Caco-2 (cell line): Measurements from ENCODE around the gene CLCN1. TPM values are rescaled to one million over a fixed set of nuclear protein-coding genes. Genes with fewer than 3 reads are reported as not detected.

ENCODE experiments used
- BruUV-seq: library from RNA; stranded (reverse); fragments of 400-500 nt; replicated peaks from 2 replicates; lab custom pipeline; 2021; lab: Mats Ljungman, UMichigan
- CTCF ChIA-PET: fragments of 300-600 bp; sonication (Branson Sonifier 250); formaldehyde crosslinking; loops from one replicate; lab custom pipeline; 2022; ENCODE audit warnings: antibody characterized with exemption; lab: Charles Lee
- POLR2A ChIA-PET: fragments of 300-600 bp; sonication (Branson Sonifier 250); formaldehyde crosslinking; loops from one replicate; lab custom pipeline; 2022; ENCODE audit warnings: antibody characterized with exemption; lab: Charles Lee
- DNase-seq, 2 experiments: peaks; one replicate each; pipeline versions ENCODE4 v3.0.0 to v3.0.0-alpha.2; 2020 to 2022
- H3K27me3 ChIP-seq: replicated peaks from 2 replicates; pipeline ENCODE4 v1.6.0; 2011; ENCODE audit warnings: low read length; ENCODE audit not compliant: control insufficient read depth, insufficient read depth
- H3K36me3 ChIP-seq: 2 replicates; pipeline ENCODE4 v1.5.1; 2011; ENCODE audit warnings: low read length; ENCODE audit not compliant: control insufficient read depth, insufficient read depth
- H3K4me1 ChIP-seq: fragments of 250-450 bp; sonication (Bioruptor Pico); 2 replicates; pipeline ENCODE4 v1.5.1; 2020; ENCODE audit warnings: mild to moderate bottlenecking
- H3K4me3 ChIP-seq: 2 replicates; pipeline ENCODE4 v1.5.1; 2011; ENCODE audit warnings: low read depth, mild to moderate bottlenecking, control low read depth, low read length
- H3K9me3 ChIP-seq: fragments of 250-450 bp; sonication (Bioruptor Pico); 2 replicates; pipeline ENCODE4 v1.5.1; 2020; ENCODE audit warnings: mild to moderate bottlenecking, moderate library complexity
- H3K27ac Mint-ChIP-seq: one replicate; pipeline ENCODE4 v1.8.0; 2022; ENCODE audit warnings: mixed read lengths; ENCODE audit not compliant: unreplicated experiment
- H3K27me3 Mint-ChIP-seq: one replicate; pipeline ENCODE4 v1.8.0; 2022; ENCODE audit warnings: mixed read lengths; ENCODE audit not compliant: insufficient read depth, unreplicated experiment
- H3K36me3 Mint-ChIP-seq: one replicate; pipeline ENCODE4 v1.8.0; 2022; ENCODE audit warnings: mild to moderate bottlenecking, mixed read lengths; ENCODE audit not compliant: insufficient read depth, unreplicated experiment
- H3K4me1 Mint-ChIP-seq: one replicate; pipeline ENCODE4 v1.8.0; 2022; ENCODE audit warnings: low read depth, mixed read lengths; ENCODE audit not compliant: unreplicated experiment
- H3K4me3 Mint-ChIP-seq: one replicate; pipeline ENCODE4 v1.8.0; 2022; ENCODE audit warnings: mild to moderate bottlenecking, moderate library complexity, mixed read lengths; ENCODE audit not compliant: unreplicated experiment
- H3K9me3 Mint-ChIP-seq: one replicate; pipeline ENCODE4 v1.8.0; 2022; ENCODE audit warnings: mixed read lengths; ENCODE audit not compliant: unreplicated experiment
- intact Hi-C: fragments of 100-400 bp; cut with micrococcal nuclease; formaldehyde crosslinking; loops from one replicate; pipeline ENCODE4 v1.10.0; 2022; ENCODE audit not compliant: unreplicated experiment
- total RNA-seq: library from RNA; stranded (reverse); gene quantifications from 2 replicates; pipeline ENCODE4 v1.2.3, GENCODE V29; 2022
- TF ChIP-seq, protein P1 (sequence below), 2 experiments: fragments of 200-600 bp in 1 of 2; IDR thresholded peaks; 1 replicate in 1 of 2; 2 replicates in 1 of 2; pipeline versions ENCODE4 v1.5.1 to v1.8.0; 2011 to 2022; ENCODE audit warnings: antibody characterized with exemption in 1 of 2, control low read depth in 1 of 2, inconsistent platforms in 1 of 2, low read depth in 1 of 2, low read length in 1 of 2, mild to moderate bottlenecking in 1 of 2, moderate library complexity in 1 of 2; ENCODE audit not compliant: insufficient read depth in 1 of 2, severe bottlenecking in 1 of 2, unreplicated experiment in 1 of 2

Gene CLCN1
- total RNA-seq, 1 experiment from 2014 or later, result 1.9 TPM

DNA sequence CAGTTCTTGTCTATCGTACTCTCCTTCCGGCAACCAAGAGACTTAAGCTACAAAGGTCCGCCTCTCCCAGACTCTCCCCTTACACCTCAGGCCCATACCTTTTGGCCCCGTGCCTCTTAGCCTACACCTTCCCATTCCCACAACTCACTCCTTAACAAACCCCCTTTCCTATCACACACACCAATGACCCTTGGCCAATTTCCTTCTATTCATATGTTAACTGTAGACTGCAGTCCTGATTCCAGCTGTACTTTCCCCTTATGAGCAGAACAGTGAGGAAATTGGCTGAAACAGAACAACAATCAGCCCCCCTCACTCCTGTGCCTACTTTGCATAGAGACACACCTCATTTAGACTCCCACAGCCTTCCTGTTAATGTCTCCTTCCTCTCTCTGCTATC lies 32.5 kb upstream of the CLCN1 start:
- Mint-ChIP-seq H3K4me1 (peaks cover 44% of the 10 kb centered on the region), H3K4me3 (no peak overlapping the region), H3K9me3 (no peaks in the 10 kb centered on the region), H3K27ac (peak overlapping the region; percentile 85), H3K36me3 (peaks cover 10% of the 10 kb centered on the region), H3K27me3 (no peaks in the 10 kb centered on the region)
- CTCF ChIA-PET, result interaction anchor here (0.9 to 1.3 kb wide), 2 partner anchors 16 to 20 kb away, joined by 3 to 4 read pairs; partner anchors contain the start of gene GSTK1
- Histone ChIP-seq H3K36me3 (no peaks in the 10 kb centered on the region), H3K4me1 (peaks cover 40% of the 10 kb centered on the region), H3K27me3 (no peaks in the 10 kb centered on the region), H3K9me3 (no peaks in the 10 kb centered on the region), H3K4me3 (no peak overlapping the region)
- POLR2A ChIA-PET, result no interaction called here
- intact Hi-C loops, result no loop called here
- no peak for DNase-seq
- TF ChIP-seq, protein P1, sequence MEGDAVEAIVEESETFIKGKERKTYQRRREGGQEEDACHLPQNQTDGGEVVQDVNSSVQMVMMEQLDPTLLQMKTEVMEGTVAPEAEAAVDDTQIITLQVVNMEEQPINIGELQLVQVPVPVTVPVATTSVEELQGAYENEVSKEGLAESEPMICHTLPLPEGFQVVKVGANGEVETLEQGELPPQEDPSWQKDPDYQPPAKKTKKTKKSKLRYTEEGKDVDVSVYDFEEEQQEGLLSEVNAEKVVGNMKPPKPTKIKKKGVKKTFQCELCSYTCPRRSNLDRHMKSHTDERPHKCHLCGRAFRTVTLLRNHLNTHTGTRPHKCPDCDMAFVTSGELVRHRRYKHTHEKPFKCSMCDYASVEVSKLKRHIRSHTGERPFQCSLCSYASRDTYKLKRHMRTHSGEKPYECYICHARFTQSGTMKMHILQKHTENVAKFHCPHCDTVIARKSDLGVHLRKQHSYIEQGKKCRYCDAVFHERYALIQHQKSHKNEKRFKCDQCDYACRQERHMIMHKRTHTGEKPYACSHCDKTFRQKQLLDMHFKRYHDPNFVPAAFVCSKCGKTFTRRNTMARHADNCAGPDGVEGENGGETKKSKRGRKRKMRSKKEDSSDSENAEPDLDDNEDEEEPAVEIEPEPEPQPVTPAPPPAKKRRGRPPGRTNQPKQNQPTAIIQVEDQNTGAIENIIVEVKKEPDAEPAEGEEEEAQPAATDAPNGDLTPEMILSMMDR (IDR thresholded peaks at IDR 0.05; ENCODE audit: insufficient read depth in 1 of 2, low read depth in 1 of 2, low read length in 1 of 2, severe bottlenecking in 1 of 2, unreplicated experiment in 1 of 2), result no peak
- no TSS peak for BruUV-seq

DNA sequence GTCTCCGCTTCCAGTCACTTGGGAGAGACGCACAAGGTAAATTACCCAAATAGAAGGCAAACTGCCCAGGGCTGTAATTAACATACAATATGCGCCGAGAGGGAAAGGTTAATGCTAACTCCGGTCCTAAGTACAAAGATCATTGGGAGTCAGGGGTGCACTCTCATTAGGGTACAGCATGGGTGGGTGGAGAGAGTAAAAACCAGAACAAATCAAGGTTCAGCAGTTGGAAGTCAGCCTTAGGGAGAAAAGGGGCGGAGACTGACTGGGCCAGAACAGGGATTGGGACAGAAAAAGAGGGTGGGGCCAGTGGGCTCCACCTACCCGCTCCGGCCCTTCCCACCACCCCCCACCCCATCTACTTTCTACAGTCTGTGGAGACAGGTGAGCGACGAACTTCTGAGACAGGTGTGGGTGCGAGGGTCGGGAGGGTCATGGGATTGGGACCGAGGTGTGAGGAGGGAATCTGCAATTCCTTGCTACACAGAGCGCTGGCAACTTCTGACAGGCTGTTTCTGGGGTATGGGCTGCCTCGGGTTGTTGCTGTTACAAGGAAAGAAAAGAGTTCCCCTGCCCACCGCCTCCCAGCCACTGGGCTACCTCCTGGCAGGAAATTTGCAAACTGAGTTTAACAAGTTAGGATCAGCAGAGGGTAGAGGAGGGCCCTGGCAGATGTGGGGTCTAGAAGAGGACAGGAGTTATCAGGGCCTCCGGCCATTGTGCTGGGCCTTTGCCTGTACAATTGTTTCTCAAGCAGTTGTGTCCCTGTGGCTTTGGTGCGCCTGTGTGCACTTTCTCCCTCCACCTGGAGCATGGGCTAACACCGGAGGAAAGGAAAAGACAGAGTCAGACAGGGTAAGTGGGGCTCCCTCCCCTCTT lies 31.1 kb upstream of the CLCN1 start, which contains the start of gene TMEM139:
Gene TMEM139, plus strand, starts transcription at position 368 of the 879 bp plus-strand sequence. CDS start 1,000 bp downstream, outside the sequence.
- Histone ChIP-seq H3K9me3 (no peaks in the 10 kb centered on the region), H3K4me3 (peak within 1 kb of the TSS; percentile 42), H3K4me1 (peaks cover 41% of the 10 kb centered on the region), H3K36me3 (no peaks in the 10 kb centered on the region), H3K27me3 (no peaks in the 10 kb centered on the region)
- TF ChIP-seq, protein P1 (IDR thresholded peaks at IDR 0.05; ENCODE audit: insufficient read depth in 1 of 2, low read depth in 1 of 2, low read length in 1 of 2, severe bottlenecking in 1 of 2, unreplicated experiment in 1 of 2), result no peak
- DNase-seq, result peak; percentile 83 to 92
- POLR2A ChIA-PET, result interaction anchor here (0.9 kb wide), 1 partner anchor 85 kb away, joined by 4 read pairs; no protein-coding TSS in a partner anchor
- Mint-ChIP-seq H3K9me3 (no peaks in the 10 kb centered on the region), H3K27me3 (no peaks in the 10 kb centered on the region), H3K36me3 (peaks cover 25% of the 10 kb centered on the region), H3K4me1 (peaks cover 41% of the 10 kb centered on the region), H3K4me3 (peak within 1 kb of the TSS; percentile 86), H3K27ac (peak within 1 kb of the TSS; percentile 85)
- CTCF ChIA-PET, result interaction anchor here (1.3 kb wide), 1 partner anchor 21 kb away, joined by 4 read pairs; the partner anchor contains the start of gene GSTK1
- no TSS peak for BruUV-seq
- intact Hi-C loops, result loop anchor here (1.0 kb wide), 2 partner anchors 22 to 42 kb away; partner anchors contain the start of gene GSTK1

DNA sequence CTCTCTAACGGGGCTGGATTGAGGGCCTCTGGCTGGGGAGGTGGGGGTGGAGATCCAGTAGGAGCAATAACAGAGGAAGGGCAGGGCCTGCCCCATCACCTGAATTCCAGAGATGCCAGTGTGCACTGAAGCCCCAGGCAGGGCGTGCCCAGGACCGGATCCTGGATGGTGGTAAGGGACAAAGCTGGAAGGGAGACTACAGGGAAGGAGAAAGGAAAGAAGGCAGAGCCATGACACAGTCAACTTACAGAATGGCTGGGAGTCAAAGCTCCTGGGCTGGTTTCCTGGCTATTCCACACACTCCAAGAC lies 30.5 kb upstream of the CLCN1 start:
- intact Hi-C loops, result no loop called here
- POLR2A ChIA-PET, result interaction anchor here (0.9 kb wide), 1 partner anchor 85 kb away, joined by 4 read pairs; no protein-coding TSS in a partner anchor
- TF ChIP-seq, protein P1 (IDR thresholded peaks at IDR 0.05; ENCODE audit: insufficient read depth in 1 of 2, low read depth in 1 of 2, low read length in 1 of 2, severe bottlenecking in 1 of 2, unreplicated experiment in 1 of 2), result no peak
- peak overlapping the region; percentile 85 for H3K27ac Mint-ChIP-seq
- Histone ChIP-seq H3K4me3 (peak overlapping the region; percentile 42), H3K4me1 (peaks cover 37% of the 10 kb centered on the region), H3K27me3 (no peaks in the 10 kb centered on the region), H3K9me3 (no peaks in the 10 kb centered on the region), H3K36me3 (no peaks in the 10 kb centered on the region)
- H3K9me3 Mint-ChIP-seq, result no peaks in the 10 kb centered on the region
- no peaks in the 10 kb centered on the region for H3K27me3 Mint-ChIP-seq
- BruUV-seq, result no TSS peak
- peaks cover 28% of the 10 kb centered on the region for H3K36me3 Mint-ChIP-seq
- H3K4me3 Mint-ChIP-seq, result peak overlapping the region; percentile 86
- peak; percentile 53 to 81 for DNase-seq
- H3K4me1 Mint-ChIP-seq, result peaks cover 41% of the 10 kb centered on the region
- CTCF ChIA-PET, result no interaction called here
